Gastrocnemius medialis (tissue), 4 donors: ENCODE results near the gene CCRL2. TPM values are rescaled to one million over a fixed set of nuclear protein-coding genes. Genes with fewer than 3 reads are reported as not detected.
"Not testable (repeated sequence)": the region's sequence is repeated elsewhere in the genome, so short reads cannot be mapped to it uniquely, and the experiment has no call there.

Source experiments
- ATAC-seq, 2 donors: fragments of 150-250 bp; one replicate each; pipeline ENCODE4 v1.9.1; 2016
- DNase-seq, 2 donors: peaks; one replicate each; pipeline ENCODE4 v3.0.0-alpha.2; 2019
- H3K27ac ChIP-seq, 4 donors: fragments of 200-600 bp; sonication (generic); 1 replicate in 1 of 4; 2 replicates in 3 of 4; pipeline ENCODE4 v1.5.1; 2016 to 2018; ENCODE audit warnings: mild to moderate bottlenecking in 2 of 4, moderate library complexity in 1 of 4
- H3K27me3 ChIP-seq, 3 donors: fragments of 200-600 bp; sonication (generic) in 2 of 3; 1 replicate in 1 of 3; 2 replicates in 2 of 3; pipeline versions ENCODE4 v1.5.1 to v1.6.0; 2016 to 2019; ENCODE audit warnings: mild to moderate bottlenecking in 1 of 3, moderate library complexity in 1 of 3
- H3K36me3 ChIP-seq, 2 donors: fragments of 200-600 bp; sonication (generic) in 1 of 2; one replicate each; pipeline ENCODE4 v1.5.1; 2017 to 2018
- H3K4me1 ChIP-seq, 2 donors: fragments of 200-600 bp; sonication (generic) in 1 of 2; one replicate each; pipeline ENCODE4 v1.5.1; 2016 to 2017; ENCODE audit warnings: mild to moderate bottlenecking in 2 of 2
- H3K4me3 ChIP-seq, 4 donors: fragments of 200-600 bp; sonication (generic) in 3 of 4; 1 replicate in 1 of 4; 2 replicates in 3 of 4; pipeline ENCODE4 v1.5.1; 2016 to 2019; ENCODE audit warnings: mild to moderate bottlenecking in 2 of 4
- H3K9me3 ChIP-seq, 3 donors: fragments of 200-600 bp; sonication (generic) in 2 of 3; 1 replicate in 1 of 3; 2 replicates in 2 of 3; pipeline ENCODE4 v1.5.1; 2016 to 2019
- CTCF ChIP-seq, 5 experiments: fragments of 450-650 bp in 3 of 5; fragments of 200-600 bp in 2 of 5; sonication (generic) in 2 of 5; IDR thresholded peaks in 4 of 5; conservative IDR thresholded peaks in 1 of 5; 1 replicate in 4 of 5; 2 replicates in 1 of 5; pipeline ENCODE4 v1.5.1; 2016 to 2019; ENCODE audit warnings: antibody characterized with exemption in 5 of 5, mild to moderate bottlenecking in 3 of 5, moderate library complexity in 3 of 5
- POLR2A ChIP-seq, 2 donors: fragments of 450-650 bp; IDR thresholded peaks; one replicate each; pipeline ENCODE4 v1.6.1; 2017; ENCODE audit warnings: antibody characterized with exemption in 2 of 2, mild to moderate bottlenecking in 2 of 2, moderate library complexity in 2 of 2
- in situ Hi-C, 4 donors: fragments of 200-750 bp; cut with MboI; loops; one replicate each; pipeline versions ENCODE4 v1.15.0 to v1.8.0; 2017; ENCODE audit warnings: low sequenced_read_pairs in 4 of 4
- intact Hi-C: fragments of 100-400 bp; cut with DNase I; formaldehyde crosslinking; loops from one replicate; pipeline ENCODE4 v1.15.1; 2023; ENCODE audit warnings: low total_unique reads
- total RNA-seq, 4 donors: library from RNA; depleted of rRNA; stranded (reverse); fragments of >200 nt; gene quantifications; one replicate each; pipeline versions ENCODE4 v1.1.0 to v1.2.3, GENCODE V29; 2016

CCRL2 gene
- total RNA-seq, 4 donors from 2014 or later: 0.29 to 2.5 (median 1.7) TPM

GRCh38 chr3:46420931-46421330 lies 13.9 kb downstream of the CCRL2 start:
- peaks cover 0 to 12% of the 10 kb centered on the region in 2 donors for H3K4me1 ChIP-seq
- in situ Hi-C loops: no loop called here
- intact Hi-C loops: loop anchor here (10.0 kb wide), 1 partner anchor 136 kb away; no protein-coding TSS in a partner anchor
- no peaks in the 10 kb centered on the region for H3K27me3 ChIP-seq
- TF ChIP-seq CTCF (IDR thresholded peaks at IDR 0.05 in 4 of 5, conservative IDR thresholded peaks at IDR 0.05 in 1 of 5): no peak
- no peak for TF ChIP-seq POLR2A (IDR thresholded peaks at IDR 0.05)
- no peak overlapping the region for H3K27ac ChIP-seq
- ATAC-seq (no peak), DNase-seq (no peak)
- H3K36me3 ChIP-seq: no peaks in the 10 kb centered on the region
- no peak overlapping the region for H3K4me3 ChIP-seq
- no peaks in the 10 kb centered on the region for H3K9me3 ChIP-seq

- Histone ChIP-seq H3K9me3 (no peaks in the 10 kb centered on the region), H3K27ac (no peak overlapping the region), H3K4me1 (no peaks in the 10 kb centered on the region), H3K27me3 (no peaks in the 10 kb centered on the region), H3K36me3 (no peaks in the 10 kb centered on the region), H3K4me3 (no peak overlapping the region)
- DNase-seq (no peak), ATAC-seq (no peak)
- in situ Hi-C loops (no loop called here), intact Hi-C loops (loop anchor here (10.0 kb wide), 1 partner anchor 138 kb away; no protein-coding TSS in a partner anchor)
- TF ChIP-seq CTCF (IDR thresholded peaks at IDR 0.05 in 4 of 5, conservative IDR thresholded peaks at IDR 0.05 in 1 of 5) (no peak), POLR2A (IDR thresholded peaks at IDR 0.05) (no peak)
Measured at GRCh38 chr3:46422617-46423016, 15.6 kb downstream of the CCRL2 start.

- no peak for TF ChIP-seq CTCF (IDR thresholded peaks at IDR 0.05 in 4 of 5, conservative IDR thresholded peaks at IDR 0.05 in 1 of 5)
- no peak for TF ChIP-seq POLR2A (IDR thresholded peaks at IDR 0.05)
- no peak for DNase-seq
- intact Hi-C loops (loop anchor here (10.0 kb wide), 1 partner anchor 139 kb away; no protein-coding TSS in a partner anchor), in situ Hi-C loops (no loop called here)
- H3K4me1 ChIP-seq: no peaks in the 10 kb centered on the region
- H3K36me3 ChIP-seq: no peaks in the 10 kb centered on the region
- H3K27me3 ChIP-seq: no peaks in the 10 kb centered on the region
- H3K4me3 ChIP-seq: no peak overlapping the region
- no peak overlapping the region for H3K27ac ChIP-seq
- ATAC-seq: peak; percentile 25 to 55
- H3K9me3 ChIP-seq: no peaks in the 10 kb centered on the region
Measured at GRCh38 chr3:46423588-46423987, 16.5 kb downstream of the CCRL2 start.

GRCh38 chr3:46426476-46426875 lies 19.4 kb downstream of the CCRL2 start:
- H3K9me3 ChIP-seq, H3K27ac ChIP-seq, H3K4me3 ChIP-seq, H3K36me3 ChIP-seq, DNase-seq, H3K4me1 ChIP-seq, H3K27me3 ChIP-seq, ATAC-seq, in situ Hi-C loops: not testable (repeated sequence)
- intact Hi-C loops: loop anchor here (10.0 kb wide), 1 partner anchor 142 kb away; no protein-coding TSS in a partner anchor

- H3K36me3 ChIP-seq, ATAC-seq, H3K27me3 ChIP-seq, H3K9me3 ChIP-seq, DNase-seq, H3K4me3 ChIP-seq, H3K27ac ChIP-seq, in situ Hi-C loops, H3K4me1 ChIP-seq: not testable (repeated sequence)
- intact Hi-C loops: loop anchor here (10.0 kb wide), 1 partner anchor 143 kb away; no protein-coding TSS in a partner anchor
Measured at GRCh38 chr3:46427404-46427803, 20.3 kb downstream of the CCRL2 start.
